Measurements from ENCODE around the gene EPB41L1.
"Not testable (repeated sequence)": the region's sequence is repeated elsewhere in the genome, so short reads cannot be mapped to it uniquely, and the experiment has no call there.

The EPB41L1 gene

DNA sequence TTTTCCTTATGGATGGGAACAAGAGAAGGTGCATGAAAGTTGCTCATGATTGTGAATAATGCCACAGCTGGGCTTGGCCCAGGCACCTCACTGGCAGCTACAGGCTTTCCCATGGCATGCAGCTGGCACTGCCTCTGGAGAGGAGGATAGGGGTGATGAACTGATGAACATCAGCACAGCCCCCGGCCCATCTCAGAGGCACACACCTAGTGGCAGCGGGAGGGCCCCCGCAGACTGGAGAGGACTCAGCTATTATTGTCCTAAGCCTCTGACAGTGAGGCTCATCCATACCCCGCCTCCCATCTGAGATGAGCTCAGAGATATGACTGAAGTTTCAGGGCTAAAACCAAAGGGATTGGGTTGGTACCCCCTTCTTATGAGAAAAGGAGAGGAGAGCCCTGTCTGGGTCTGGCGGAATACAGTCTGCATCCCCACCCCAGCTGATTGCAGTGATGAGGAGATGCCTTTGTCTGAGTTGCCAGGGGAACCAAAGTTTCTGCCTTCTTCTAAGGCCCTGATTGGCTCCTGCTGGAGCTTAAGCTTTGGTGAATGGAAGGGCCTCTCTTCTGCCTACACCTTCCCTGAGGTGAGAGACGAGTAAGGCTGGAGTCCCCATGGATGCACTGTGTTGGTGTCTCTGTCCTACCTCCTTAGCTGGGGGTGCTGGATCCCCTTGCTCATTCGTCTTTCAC lies 27.6 kb upstream of the EPB41L1 start:
- no peak for DNase-seq (ENCODE audit: low read depth)

DNA sequence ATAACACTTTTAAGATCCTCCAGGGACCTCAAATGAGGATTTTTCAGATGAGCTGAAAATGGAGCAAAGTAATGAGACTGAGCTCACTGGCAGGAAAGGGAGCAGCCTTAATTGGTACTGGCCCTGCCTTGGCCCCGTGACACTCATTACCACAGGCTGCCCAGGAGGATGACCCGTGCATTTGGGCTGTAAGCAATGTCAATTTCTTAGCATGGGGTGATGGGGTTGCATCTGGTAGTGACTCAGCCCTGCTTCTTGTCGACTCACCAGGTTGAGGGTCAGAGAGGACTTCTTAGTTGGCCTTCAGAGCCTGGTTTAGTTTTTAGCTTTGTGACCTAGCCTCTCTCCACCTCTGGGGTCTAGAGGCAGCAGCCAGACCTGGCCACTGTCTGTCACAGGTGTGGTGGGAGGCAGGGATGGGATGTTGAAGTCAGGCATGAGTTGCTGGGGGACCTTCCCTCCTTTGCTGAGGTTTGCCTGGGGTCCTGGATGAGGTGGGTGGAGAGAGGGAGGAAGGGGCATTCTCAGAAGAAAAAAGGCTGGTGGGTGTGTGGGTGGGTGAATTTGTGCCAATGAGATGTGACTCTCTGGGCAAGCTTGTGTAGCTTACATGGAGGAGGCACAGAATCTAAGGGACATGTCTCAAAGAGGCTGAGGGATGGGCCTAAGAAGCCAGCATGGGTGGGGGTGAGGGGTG lies 25.9 kb upstream of the EPB41L1 start:
- no peak for DNase-seq (ENCODE audit: low read depth)

DNA sequence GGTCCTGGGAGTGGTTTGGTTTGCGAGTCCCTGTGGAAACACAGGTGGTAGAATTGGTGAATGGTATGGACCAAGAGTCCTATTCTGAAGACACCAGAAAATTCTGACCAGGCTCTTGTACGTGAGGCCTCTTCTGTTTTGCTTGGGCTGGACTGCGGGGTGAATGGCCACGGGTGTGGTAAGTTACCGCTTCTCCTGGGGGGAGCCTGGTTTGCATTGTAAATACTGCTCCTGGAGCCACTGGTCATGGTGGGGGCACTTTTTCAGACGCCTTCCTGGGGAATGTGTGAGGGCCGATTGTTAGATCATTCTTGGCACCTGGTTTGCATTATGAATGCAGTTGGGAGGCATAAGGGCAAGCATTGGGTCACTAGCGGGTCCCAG lies 25.4 kb upstream of the EPB41L1 start:
- DNase-seq (ENCODE audit: low read depth) = no peak

DNA sequence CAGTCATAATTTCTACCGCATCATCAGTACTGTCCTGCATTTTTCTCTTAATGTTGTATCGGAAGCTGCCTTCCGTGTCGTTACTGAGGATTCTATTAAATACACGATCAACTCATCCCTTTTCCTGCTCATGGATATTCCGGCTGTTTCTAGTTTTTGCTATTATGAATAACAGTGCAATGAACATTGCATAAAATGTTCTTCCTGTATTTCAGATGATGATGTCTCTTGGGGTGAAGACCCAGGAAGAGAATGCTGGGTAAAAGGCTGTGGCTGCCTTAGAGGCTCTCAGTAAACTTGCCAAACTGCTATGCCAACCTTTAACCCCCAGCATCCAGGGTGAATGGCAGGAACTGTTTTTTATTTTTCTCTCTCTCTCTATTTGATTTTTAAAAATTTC lies 24.1 kb upstream of the EPB41L1 start:
- no peak for DNase-seq (ENCODE audit: low read depth)

DNA sequence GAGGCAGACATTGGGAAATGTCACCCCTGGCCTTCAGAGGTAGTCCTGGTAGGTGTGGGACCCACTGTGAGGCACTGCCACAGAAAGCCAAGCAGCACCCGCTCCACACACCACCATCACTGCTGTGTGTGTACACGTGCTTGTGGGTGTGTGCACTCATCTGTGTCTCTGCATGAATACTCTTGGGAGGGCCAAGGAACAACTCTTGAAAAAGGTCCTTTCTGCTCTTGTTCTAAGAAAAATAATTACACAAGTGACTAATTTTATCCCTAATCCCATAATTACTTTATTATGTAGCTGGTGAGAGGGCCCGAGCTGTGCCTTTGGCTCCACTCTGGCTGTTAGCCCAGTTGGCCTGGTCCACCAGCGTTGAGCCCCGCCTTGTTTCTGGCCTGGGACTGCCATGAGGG lies 21.7 kb upstream of the EPB41L1 start:
- no peak for DNase-seq (ENCODE audit: low read depth)

DNA sequence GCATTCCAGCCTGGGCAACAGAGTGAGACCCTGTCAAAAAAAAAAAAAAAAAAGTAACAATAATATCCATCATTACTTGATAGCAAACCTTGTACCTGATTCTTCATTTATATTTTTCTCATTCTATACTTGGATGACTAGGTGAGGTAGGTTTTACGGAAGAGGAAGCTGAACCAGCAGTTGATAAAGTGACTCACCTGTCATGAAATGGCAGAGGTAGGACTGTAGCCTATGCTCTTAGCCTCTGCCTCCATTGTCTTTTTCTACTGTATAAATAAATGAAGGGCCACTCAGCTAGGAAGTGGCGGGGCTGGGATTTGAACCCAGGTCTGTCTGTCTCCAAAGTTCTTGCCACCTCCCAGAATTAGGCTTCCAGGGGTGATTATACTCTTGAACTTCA lies 20.7 kb upstream of the EPB41L1 start:
- no peak for DNase-seq (ENCODE audit: low read depth)

DNA sequence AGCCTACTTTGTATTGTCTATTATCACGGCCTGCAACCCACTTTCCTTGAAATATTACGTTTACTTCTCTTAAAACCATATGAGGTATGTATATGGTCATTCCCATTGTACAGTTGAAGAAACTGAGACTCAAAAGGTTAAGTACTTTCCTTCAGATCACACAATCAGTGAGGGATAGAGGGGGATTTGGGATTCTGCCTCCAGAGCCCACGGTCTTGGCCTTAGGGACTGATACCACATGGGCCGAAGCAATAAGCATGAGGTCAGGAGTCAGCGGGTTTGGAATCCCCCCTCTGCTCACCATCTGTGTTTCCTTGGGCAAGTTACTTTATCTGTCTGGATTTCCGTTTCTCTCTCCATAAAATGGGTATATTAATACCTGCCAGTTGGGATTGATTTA lies 19.4 kb upstream of the EPB41L1 start:
- DNase-seq (ENCODE audit: low read depth) = no peak

DNA sequence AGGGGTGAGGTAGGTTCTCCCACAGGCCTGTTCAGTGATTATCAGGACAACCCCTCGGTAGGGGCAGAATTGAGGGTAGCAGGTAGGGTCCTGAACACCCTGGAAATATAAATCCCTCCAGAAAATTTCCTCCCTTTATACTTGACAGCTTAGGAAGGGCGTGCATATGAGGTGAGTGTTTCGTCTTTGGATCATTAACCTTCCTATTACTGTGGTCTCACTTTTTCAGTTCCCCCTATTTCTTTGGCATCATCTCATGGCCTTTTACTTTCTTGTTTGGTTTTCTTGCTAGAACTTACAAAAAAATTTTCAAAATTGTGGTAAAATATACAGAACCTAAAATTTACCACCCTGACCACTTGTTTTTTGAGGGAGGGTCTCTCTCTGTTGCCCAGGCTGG lies 18.7 kb upstream of the EPB41L1 start:
- no peak for DNase-seq (ENCODE audit: low read depth)

DNA sequence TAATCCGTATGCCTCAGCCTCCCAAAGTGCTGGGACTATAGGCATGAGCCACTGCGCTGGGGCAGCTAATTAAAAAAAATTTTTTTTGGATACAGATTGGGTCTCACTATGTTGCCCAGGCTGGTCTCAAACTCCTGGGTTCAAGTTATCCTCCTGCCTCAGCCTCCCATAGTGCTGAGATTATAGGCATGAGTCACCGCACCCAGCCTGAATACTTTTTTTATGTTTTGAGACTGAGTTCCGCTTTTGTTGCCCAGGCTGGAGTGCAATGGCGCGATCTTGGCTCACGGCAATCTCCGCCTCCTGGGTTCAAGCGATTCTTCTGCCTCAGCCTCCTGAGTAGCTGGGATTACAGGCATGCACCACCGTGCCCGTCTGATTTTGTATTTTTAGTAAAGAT lies 17.2 kb upstream of the EPB41L1 start:
- not testable (repeated sequence) for DNase-seq (ENCODE audit: low read depth)

DNA sequence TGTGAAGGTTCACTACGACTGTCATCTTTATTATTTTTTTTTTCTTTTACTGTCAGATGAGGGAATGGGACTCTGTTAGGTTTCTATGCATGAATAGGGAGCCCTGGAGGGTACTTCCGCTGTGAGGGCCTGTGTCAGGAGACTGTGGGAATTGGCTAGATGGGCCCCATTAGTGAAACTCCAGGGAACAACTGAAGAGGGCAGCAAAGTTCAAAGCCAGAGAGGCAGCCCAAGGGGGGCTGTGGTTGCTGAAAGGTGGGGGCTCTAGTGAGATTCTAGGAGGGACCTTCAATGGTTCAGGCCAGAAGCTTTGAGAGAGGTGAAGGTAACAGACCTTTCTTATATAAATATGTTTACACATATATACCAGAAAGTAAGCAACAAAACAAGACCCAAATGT lies 13.2 kb upstream of the EPB41L1 start:
- no peak for DNase-seq (ENCODE audit: low read depth)

DNA sequence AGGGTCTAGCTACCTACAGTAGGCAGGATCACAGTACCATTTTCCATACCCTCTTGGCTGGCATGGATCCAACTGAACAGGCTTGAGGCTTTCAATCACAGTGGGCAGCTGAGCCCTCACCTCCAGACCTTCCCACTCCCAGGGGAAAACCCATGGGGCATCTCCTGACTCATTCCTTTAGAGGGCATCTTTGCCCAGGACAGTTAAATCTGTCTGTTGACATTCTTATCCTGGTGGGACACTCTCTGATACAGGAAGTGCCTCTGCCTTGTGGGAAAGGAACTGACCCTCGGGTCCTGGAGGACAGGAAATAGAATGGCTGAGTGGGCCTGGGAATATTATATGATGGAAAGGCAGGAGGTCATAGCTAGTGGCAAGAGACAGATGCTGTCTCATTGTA lies 10.2 kb upstream of the EPB41L1 start:
- DNase-seq (ENCODE audit: low read depth) = no peak

DNA sequence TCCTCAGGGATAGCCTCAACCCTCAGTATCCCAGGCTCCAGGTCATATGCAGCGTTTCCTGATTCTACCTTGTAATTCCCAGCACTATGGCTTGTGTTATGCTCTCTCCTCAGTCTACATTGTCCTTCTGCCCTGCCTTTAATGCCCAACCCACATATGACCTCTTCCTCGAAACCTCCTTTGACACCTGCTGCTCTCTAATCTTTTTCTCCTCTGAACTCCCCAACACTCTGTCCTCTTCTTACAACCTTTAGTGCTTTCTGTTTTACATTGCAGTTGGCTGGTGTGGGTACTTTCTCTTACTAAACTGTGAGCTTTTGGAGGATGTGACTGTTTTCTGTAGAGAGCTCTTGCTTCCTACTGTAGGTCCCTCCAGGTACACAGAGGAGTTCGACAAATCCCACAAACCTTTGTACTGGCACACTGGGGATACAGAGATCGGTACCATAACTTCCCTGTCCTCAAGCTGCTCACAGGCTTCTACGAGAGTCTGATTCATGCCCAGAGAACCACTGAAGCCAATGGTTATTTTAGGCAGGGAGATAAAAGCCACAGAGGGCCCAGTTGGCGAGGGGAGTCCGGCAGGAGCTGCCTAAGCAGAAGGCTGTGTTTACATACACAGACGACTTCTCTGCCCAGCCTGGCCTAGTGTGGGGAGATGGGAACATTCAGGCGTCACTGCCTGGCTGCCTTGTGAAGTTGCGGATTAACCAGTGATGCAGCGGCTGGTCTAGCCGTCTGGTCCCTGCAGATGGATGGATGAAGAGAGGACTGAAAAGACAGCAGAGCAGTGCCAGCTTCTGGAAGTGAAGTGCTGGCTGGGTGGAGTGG lies 8.4 kb upstream of the EPB41L1 start:
- no peak for DNase-seq (ENCODE audit: low read depth)

DNA sequence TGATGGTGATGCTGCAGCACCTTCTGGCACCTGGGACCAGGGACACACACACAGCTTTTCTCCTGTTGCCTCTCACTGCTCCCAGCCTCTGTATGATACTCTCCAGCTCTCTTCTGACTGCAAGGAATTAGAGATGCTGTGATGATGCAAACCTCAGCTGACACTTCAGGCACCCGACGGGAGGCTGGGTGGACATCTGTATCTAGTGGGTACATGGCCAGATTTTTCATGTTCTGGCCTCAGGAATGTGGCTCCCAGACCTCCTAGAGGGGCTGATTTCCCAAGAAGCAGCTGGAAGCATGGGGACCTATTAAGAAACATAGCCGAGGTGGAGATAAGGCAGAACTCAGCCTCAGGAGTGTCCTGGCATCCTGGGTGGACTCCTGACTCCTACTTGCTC lies 6.8 kb upstream of the EPB41L1 start:
- DNase-seq (ENCODE audit: low read depth) = no peak

DNA sequence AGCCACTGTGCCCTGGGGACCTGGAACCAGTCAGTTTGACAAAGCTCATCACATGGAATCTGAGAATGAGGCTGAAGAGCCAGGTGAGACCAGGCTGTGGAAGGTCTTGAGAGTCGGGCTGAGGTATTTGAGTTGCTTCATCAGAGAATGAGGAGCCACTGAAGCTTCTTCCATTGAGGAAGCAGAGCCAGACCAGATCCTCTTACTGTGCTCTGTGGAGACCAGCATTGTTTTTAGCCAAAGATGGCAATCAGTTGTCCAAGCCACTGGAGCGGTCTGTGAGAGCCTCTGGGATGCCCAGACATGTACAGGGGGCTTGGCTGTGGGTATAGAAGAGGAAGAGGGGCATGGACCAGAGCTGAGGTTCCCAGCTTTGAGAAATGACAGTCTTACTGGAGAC lies 6.1 kb upstream of the EPB41L1 start:
- no peak for DNase-seq (ENCODE audit: low read depth)

DNA sequence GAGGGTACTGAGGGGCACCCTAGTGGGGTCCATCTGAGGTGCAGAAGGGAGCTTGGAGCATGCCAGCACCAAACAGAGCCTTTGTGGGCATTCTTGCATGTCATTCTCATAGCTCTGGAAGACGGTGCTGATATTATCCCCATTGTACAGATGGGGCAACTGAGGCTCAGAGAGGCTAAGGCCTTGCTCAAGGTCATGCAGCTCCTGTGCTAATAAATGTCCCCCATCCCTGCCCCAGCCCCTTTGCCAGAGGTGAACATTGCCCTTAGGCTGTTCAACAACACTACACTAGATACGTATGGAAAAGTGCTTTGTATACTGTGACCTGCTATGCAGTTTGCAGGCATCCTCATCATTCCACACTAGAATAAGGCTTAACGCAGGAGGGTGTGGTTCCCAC lies 5.5 kb upstream of the EPB41L1 start:
- DNase-seq (ENCODE audit: low read depth) = no peak

DNA sequence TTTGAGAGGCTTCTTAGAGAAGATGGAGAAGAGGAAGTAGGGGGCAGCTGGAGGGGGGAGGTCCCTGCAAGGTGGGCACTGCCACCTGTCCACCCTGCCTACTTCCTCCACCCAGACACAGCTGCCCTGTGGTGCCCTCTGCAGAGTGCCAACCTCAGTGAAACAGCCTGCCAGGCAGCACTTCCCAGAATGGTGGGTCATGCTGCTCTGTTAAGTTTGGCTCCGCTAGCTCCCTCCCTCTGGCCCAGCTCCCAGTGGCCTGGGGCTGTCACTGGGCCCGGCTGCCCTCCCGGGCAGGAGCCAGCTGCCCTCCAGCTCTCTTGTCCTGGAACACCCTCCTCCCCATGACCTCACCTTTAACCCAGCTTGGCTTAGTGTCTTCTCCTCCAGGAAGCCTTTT lies 5.1 kb upstream of the EPB41L1 start:
- DNase-seq (ENCODE audit: low read depth) = no peak

DNA sequence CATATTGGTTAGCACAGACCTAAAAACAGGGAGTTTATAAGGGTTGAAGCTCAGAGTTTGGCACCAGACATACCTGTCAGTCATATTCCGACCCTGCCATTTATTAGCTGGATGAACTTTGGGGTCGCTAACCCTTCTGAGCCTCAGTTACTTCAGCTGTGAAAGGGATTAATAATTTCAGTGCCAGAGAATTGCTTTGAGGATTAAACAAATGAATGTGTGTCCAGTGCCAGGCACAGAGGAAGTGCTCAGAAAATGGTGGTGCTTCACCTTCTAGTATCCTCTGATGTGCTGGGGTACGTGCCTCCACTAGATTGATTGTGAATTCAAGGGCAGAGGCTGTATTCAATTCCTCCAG lies 4.1 kb upstream of the EPB41L1 start:
- no peak for DNase-seq (ENCODE audit: low read depth)

DNA sequence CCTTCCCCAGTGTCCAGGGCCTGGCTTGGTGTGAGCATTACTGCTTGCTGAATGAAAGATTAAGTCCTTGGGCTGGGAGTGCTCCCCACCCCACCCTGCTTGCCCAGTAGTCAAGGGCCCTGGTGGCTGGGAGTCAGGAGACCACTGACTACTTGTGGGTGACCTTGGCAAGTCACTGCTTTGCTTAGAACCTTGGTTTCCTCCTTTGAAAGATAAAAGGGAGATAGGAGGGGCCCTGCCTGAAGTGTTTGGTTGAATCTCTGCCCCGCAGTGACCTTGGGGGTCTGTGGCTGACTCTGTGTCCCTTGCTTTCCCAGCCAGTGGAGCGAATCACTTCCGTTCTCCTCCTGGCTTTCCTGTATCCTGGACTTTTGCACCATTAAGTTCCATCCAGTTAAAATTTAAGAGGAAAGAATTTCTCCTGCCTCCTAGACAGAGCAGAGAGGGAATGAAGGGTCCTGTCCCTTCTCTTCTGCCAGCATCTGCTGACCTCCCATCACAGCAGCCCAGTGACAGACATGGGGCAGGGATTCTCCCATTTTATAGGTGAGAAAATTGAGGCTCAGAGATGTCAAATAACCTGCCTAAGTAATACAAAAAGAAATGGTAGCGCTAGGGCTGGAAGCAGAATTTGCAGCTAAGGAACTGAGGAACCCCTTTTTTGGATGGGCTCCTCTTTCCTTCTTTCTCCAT lies 3.5 kb upstream of the EPB41L1 start:
- DNase-seq (ENCODE audit: low read depth) = no peak

DNA sequence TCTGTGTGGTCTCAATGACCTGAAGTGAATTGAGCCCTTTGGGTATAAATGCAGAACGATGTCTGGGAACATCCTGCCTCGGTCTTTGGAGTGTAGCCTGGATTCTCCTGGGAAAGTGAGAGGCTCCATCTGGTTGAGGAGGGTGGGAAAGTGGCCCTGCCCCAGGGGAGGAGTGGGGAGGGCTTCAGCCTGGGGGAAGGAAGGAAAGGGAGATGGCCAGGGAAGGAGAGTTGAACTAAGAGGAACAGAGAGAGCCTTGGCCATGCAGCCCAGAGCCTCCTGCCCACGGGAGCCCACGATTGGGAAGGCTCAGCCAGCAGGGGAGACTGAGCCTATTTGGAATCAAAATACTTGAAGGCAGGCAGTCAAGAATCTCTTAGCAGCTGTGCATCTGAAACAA lies 2.3 kb upstream of the EPB41L1 start:
- no peak for DNase-seq (ENCODE audit: low read depth)

DNA sequence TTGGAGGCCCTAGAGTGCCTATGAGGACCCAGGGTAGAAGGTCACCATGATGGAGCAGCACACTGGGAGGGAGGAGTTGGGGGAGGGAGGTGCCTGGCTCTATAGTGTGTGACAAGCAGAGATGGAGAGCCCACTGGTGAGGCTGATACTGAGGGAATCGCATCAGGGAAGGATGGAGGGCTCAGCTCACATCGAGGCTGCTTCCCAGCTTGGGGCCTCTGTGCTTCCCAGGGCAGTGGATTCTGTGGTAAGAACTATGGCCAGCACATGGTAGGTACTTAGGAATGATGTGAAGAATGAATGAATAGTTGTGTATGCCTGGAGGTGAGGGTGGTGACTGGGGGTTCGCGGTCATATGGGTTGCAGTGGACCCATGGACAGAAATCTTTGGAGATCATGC lies 1.3 kb upstream of the EPB41L1 start:
- no peak for DNase-seq (ENCODE audit: low read depth)

DNA sequence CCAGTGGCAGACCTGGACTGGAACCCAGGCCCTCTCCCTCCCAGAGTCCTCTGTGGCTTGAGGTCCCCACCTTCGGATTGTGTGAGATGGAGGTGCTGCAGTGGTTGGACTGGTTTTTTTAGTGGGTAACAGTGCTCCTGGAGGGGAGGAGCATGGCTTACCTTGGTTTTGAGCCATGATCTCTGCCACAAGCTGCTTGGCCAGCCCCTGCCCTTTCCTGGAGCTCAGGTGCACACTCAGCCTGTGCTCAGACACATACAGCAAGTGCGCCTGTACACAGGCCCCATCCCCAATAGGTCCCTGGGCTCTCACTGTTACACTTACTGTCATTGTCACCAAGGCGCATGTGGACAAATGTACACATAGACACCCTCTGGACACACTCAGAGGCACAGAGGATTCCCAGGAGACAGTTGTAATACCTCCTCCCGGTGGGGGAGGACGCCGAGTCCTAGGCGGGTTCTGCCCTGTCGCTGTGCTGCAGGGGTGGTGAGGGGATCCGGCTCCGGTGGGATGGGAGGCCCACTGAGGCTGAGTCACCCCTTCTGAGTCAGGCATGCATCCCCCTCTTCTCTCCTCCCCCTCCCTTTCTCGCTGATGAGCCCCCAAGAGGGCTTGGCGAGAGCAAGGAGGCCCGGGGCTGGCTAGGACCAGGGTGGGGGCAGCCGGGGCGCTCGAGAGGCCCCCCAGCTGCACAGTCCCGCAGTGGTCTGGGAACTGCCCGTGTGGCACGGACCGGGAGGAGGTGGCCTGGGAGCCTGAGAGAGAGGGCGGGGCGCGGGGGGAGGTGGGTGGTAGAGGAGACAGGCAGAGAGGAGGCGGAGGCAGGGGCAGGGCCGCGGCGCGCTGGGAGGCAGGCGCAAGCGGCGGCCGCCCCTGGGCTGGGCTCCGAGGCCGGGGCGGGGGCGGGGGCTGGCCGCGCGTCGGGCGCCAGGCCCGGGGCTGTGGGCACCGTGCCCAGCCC lies 522 bp upstream of the EPB41L1 start:
- DNase-seq (ENCODE audit: low read depth) = no peak

DNA sequence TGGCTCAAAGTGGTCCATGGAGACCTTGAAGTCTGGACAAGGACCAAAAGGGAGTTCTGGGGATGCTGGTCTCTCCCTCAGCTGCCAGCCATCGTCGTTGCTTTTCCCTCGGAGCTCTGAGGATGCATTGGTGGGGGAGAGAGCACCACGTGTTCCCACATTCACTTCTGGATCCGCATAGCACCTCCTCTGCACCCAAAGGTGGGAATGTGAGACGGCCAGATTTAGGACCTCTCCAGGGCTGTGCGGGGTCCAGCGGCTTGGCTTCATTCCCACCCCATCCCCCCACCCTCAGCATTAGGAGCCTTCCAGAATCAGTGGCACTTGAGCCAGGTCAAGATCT lies 1.1 kb downstream of the EPB41L1 start:
- DNase-seq (ENCODE audit: low read depth) = no peak
